DOHH2 (cell line): ENCODE results near the gene HEMGN.

Experiments used
- EZH2phosphoT487 ChIP-seq: fragments of 200-600 bp; sonication (generic); IDR thresholded peaks from 2 replicates; pipeline ENCODE4 v1.6.1; 2017; ENCODE audit warnings: borderline replicate concordance, mild to moderate bottlenecking, antibody characterized with exemption, low read length, moderate library complexity, mixed read lengths
- TF ChIP-seq, protein P1 (sequence below): fragments of 200-600 bp; sonication (generic); IDR thresholded peaks from one replicate; pipeline ENCODE4 v1.5.1; 2014; ENCODE audit warnings: antibody characterized with exemption, mild to moderate bottlenecking, low read depth, low read length; ENCODE audit not compliant: poor library complexity, severe bottlenecking

DNA sequence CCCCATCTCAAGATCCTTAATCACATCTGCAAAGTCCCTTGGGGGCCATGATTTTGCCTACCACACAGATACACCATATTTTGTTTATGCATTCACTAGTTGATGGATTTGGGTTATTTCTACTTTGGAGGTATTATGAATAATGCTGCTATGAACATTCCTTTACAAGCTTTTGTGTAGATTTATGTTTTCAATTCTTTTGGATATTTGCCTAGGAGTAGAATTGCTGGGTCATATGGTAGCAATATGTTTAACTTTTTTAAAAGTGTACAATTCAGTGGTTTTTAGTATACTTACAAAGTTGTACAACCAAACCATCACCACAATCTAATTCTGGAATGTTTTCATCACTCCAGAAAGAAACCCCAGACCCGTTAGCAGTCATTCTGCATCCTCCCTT lies 37.4 kb upstream of the HEMGN start:
- TF ChIP-seq, protein P1, sequence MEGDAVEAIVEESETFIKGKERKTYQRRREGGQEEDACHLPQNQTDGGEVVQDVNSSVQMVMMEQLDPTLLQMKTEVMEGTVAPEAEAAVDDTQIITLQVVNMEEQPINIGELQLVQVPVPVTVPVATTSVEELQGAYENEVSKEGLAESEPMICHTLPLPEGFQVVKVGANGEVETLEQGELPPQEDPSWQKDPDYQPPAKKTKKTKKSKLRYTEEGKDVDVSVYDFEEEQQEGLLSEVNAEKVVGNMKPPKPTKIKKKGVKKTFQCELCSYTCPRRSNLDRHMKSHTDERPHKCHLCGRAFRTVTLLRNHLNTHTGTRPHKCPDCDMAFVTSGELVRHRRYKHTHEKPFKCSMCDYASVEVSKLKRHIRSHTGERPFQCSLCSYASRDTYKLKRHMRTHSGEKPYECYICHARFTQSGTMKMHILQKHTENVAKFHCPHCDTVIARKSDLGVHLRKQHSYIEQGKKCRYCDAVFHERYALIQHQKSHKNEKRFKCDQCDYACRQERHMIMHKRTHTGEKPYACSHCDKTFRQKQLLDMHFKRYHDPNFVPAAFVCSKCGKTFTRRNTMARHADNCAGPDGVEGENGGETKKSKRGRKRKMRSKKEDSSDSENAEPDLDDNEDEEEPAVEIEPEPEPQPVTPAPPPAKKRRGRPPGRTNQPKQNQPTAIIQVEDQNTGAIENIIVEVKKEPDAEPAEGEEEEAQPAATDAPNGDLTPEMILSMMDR = no peak
- no peak for TF ChIP-seq EZH2phosphoT487
